ENCODE measurements around the gene HOXB3.

The HOXB3 gene

GRCh38 chr17:48569674-48570324 is 20.2 kb downstream of the HOXB3 start:
- no peak for DNase-seq (ENCODE audit: low spot score)

DNA sequence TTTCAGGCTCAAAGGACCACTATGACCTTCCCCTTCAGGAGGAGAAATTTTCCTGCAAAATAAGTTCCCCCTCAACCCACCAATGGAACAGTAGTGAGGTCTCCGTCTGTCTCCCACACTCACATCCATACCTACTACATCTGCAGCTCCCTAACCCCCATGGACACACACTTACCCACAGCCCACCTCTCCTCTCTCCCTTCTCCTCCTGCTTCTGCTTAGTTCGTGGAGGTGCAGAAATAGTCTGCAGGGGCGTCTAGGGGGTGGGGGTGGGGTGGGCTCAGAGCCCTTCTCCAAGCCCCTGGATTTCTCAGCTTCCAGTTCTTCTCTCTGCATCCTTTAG is 20.8 kb downstream of the HOXB3 start:
- no peak for DNase-seq (ENCODE audit: low spot score)

DNA sequence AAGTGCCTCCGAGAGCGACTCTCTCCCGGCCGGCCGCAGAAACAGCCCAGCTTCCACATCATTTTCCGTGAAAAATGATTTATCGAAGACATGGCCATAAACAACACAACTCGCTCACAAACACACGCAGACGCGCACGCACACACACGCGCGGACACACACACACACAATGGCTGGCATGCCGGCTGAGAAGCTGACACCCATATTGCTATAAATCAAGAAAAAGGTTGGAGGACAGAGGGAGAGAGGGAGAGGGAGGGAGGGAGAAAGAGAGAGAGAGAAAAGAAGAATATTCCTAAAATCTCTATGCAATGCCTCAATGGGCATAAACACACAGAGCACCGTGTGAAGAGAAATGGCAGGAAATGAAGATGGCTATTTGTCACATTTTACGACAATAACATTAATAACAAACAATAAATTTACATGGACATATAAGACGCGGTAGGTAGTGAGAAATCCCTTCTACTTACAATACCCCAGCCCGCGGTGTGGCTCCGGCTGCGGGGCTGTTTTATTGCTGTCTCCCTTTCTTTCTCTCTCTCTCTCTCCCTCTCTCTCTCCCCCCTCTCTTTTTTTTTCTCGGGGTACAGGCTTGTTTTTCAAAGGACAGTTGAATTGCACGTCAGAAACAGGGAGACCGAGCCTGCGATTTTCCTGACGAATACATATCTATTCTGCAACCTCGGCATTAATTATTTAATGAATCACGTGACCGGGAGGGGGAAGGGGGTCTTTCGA is 21.4 kb downstream of the HOXB3 start:
- no peak for DNase-seq (ENCODE audit: low spot score)

DNA sequence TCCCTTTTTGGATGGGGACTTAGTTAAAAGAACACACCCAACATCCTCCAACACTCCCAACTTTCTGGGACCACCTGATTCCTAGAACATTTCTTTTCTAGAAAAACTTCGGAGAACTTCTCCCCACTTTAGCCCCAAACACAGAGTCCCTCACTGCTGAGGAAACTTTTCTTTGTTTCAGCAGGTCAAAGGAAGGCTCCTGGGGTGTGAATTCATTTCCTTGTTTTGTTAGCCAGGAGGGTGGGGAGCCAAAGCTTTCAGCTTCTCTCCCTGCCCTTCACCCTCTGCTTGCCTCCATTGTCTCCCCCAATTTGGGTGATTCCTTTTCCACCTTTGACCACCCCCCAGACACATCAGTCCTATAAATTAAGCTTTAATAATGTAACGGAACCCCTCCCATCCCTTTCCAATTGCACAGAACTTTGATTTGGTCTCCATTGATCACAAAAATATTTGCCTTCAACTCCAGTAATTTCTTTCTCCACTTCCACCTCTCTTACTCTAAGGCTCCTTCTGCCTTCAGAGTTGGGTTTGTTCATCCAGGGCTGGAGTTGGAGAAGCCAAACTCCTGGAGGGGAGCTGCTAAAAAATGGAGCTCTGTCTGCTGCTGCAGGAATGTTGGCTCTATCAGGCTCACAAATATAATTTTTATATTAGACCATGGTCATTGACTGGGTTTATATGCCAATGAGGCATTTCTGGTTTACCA is 22.2 kb downstream of the HOXB3 start:
- DNase-seq (ENCODE audit: low spot score): no peak

- no peak for DNase-seq (ENCODE audit: low spot score)
Measured at GRCh38 chr17:48567209-48567608, 22.8 kb downstream of the HOXB3 start.

DNA sequence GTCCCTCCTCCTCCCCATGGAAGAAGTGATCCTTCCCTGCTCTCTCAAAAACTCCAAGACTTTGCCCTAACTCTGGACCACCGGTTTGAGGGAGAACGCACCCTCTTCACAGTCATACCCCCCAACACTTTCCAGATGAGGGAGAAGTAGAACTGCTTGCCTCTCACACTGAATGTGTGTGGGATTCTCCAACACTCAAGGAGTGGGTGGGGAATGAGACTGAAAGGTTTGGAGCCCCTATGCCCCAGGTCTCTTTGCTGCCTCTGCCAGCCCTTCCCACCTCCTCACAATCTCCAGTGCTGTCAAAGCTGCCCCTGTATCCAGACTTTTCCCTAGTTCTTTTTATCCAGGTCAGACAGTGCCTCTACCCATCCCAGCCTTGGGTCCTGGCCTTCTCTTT is 23.3 kb downstream of the HOXB3 start:
- no peak for DNase-seq (ENCODE audit: low spot score)

DNA sequence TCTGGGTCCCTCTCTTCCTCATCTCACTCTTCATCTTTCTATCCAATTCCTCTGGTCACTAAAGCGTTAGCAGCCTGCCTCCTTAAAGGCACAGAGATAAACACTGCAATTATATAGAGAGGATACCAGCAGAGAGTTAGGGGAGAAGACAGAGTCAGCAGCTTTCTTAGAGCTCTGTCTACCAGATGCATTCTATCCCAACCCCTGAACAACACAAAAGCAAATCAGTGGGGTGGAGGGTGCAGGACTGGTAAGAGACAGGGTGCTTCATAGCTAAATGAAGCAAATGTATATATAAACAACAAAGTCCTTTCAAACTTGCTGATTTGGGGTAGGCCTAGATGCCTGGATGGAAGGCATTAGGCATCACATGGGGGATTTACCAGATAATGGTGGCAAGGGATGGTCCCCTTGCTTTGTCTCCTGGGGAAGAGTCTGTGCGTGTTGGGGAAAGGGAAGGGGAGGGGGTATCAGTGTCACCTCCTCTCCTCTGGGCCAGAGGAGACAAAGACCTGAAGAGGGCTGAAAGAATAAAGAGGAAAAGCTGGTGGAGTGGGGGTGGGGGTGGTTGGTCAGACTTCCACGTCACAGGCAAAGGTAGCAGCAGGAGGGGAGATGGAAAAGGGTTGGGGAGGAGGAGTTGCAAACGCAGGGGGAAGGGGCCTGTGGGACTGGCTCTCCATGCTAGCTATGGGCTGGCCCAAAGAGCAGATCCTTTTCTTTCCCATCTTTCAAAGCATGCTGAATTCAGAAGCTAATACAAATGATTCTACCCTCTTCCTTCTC is 23.9 kb downstream of the HOXB3 start:
- no peak for DNase-seq (ENCODE audit: low spot score)

DNA sequence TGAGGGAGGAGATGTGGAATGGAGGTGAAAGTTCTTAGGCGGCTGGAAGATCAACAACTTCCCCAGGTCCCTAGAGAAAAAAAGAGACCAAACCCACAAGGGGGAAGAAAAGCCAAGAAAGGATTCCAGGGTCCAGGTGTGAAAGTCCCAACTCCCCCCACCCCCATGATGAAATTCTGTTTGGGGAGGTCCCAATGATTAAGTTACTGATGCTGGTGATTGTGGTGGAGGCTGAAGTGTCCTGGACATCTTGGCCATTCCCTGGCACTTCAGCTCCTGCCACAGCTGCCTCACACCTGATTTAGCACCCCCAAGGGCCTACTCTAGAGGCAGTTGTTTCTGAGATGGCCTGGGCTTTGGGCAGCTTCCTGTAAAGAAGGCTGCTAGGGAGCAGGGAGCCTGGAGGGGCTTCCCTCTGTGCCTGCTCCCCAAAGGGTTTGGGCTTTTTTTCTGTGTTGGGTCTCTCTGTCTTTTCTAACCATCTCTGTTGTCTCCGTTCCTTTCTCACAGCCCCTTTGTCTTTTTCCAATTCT is 25.0 kb downstream of the HOXB3 start:
- no peak for DNase-seq (ENCODE audit: low spot score)

GRCh38 chr17:48564188-48565021 is 25.6 kb downstream of the HOXB3 start:
- no peak for DNase-seq (ENCODE audit: low spot score)

GRCh38 chr17:48563867-48564187 is 26.2 kb downstream of the HOXB3 start:
- DNase-seq (ENCODE audit: low spot score): no peak

DNA sequence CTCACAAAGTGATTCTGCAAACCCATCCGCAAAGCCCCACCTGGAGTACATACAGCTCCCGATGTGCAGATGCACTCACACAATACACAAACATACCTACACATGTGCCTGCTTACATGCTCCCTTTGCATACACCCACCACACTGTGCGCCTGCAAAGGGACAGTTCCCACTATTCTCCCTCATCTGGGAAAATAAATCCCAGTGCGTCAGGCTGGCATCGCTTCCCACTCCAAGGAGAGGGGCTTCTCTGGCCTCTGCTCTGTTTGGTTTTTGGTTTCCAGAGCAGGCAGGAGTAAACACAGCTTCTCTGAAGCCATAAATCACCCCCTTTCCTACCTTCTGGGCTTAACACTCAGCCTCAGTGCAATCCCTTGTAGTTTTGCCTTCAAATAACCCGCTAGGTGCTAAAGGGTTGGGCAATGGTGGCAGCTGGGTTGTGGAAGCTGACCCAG is 26.6 kb downstream of the HOXB3 start:
- no peak for DNase-seq (ENCODE audit: low spot score)

DNA sequence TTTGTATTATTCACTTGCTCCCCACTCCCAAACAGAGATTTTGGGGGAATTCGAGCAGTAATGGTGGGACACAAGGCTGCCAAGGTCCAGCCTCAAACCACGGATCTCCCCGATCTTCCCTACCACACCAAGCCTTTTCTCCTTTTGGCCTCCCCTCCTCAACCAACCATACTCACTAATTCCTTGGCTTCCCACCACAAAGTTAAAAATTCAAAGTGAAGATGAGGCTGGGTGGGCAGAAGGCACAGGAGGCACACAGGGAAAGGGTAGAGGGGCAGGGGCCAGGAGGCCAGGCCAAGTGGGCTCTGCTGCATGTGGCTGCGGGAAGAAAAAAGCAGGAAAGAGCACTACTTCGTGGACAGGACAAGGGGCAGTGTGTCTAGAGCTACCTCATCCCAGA is 27.1 kb downstream of the HOXB3 start:
- no peak for DNase-seq (ENCODE audit: low spot score)

- DNase-seq (ENCODE audit: low spot score): no peak
Measured at GRCh38 chr17:48561884-48562810, 27.9 kb downstream of the HOXB3 start.

GRCh38 chr17:48559840-48560817 is 29.9 kb downstream of the HOXB3 start:
- DNase-seq (ENCODE audit: low spot score): no peak

- DNase-seq (ENCODE audit: low spot score): no peak
Measured at GRCh38 chr17:48559122-48559839, 30.8 kb downstream of the HOXB3 start.

- no peak for DNase-seq (ENCODE audit: low spot score)
Measured at GRCh38 chr17:48558831-48559121, 31.3 kb downstream of the HOXB3 start.

DNA sequence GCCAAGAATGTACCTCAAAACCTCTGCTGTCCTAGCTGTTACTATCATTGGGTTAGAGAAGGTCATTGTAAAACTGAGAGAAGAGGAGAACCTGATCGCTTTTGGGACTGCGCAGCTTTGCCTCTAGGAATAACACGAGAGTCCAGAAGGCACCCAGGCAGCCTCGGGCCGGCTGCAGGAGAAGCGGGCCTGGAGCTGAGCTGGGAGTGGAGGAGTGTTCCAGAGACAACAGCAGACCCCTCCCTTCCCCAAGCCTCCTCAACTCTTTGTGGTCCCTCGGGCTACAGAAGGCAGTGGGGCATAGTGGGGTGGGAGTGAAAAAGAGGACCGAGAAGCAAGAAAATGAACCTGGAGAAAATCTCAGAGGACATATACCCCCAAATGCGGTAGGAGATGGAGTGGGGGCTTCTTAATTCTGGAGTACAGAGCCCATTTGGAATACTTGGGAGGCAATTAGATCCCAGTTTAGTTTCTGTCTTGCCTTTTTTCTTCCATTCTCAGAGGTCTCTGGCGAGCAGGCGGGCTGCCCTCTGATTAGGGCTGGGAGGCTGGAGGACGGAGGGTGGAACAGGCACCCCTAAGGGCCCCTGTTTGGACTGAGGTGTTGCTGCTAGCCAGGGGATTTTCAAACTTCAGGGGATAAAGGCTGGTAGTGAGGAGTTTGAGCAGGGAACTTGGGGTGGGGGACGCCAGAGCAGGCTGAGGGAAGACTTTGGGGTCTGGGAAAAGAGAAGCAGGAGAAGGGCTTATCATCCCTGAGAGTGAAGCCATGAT is 31.8 kb downstream of the HOXB3 start:
- no peak for DNase-seq (ENCODE audit: low spot score)

All from COLO829 (cell line).